Neural crest cell (in vitro differentiated cells): ENCODE measurements around the gene C1orf216. TPM values are rescaled to one million over a fixed set of nuclear protein-coding genes. Genes with fewer than 3 reads are reported as not detected.
"Not testable (repeated sequence)": the region's sequence is repeated elsewhere in the genome, so short reads cannot be mapped to it uniquely, and the experiment has no call there.

Source experiments
- DNase-seq: peaks from one replicate; pipeline ENCODE4 v3.0.0; 2021; ENCODE audit warnings: low read depth, mixed read lengths, low spot score
- H3K27ac Mint-ChIP-seq: one replicate; pipeline ENCODE4 v1.8.0; 2021; ENCODE audit warnings: mild to moderate bottlenecking, mixed read lengths; ENCODE audit not compliant: unreplicated experiment
- H3K27me3 Mint-ChIP-seq: 2 replicates; pipeline ENCODE4 v1.8.0; 2021; ENCODE audit warnings: low read depth, mild to moderate bottlenecking, mixed read lengths
- H3K36me3 Mint-ChIP-seq: 2 replicates; pipeline ENCODE4 v1.8.0; 2021; ENCODE audit warnings: low read depth, mild to moderate bottlenecking, mixed read lengths
- H3K4me1 Mint-ChIP-seq: 2 replicates; pipeline ENCODE4 v1.8.0; 2021; ENCODE audit warnings: mixed read lengths
- H3K4me3 Mint-ChIP-seq: one replicate; pipeline ENCODE4 v1.8.0; 2021; ENCODE audit warnings: mild to moderate bottlenecking, mixed read lengths
- H3K9me3 Mint-ChIP-seq: 2 replicates; pipeline ENCODE4 v1.8.0; 2021; ENCODE audit warnings: mixed read lengths
- CTCF ChIP-seq: fragments of 200-600 bp; sonication (generic); conservative IDR thresholded peaks from 2 replicates; pipeline ENCODE4 v1.5.0; 2021; ENCODE audit warnings: antibody characterized with exemption, mild to moderate bottlenecking
- total RNA-seq: library from RNA; stranded (reverse); gene quantifications from 2 replicates; pipeline ENCODE4 v1.2.1, GENCODE V29; 2021

C1orf216 gene
- total RNA-seq, 1 donor from 2014 or later, result 19.0 TPM

GRCh38 chr1:35692317-35692716 is 26.4 kb downstream of the C1orf216 start:
- Mint-ChIP-seq H3K27ac (no peak overlapping the region), H3K9me3 (no peaks in the 10 kb centered on the region), H3K27me3 (peaks cover 23% of the 10 kb centered on the region), H3K4me3 (no peak overlapping the region), H3K4me1 (peaks cover 12% of the 10 kb centered on the region), H3K36me3 (no peaks in the 10 kb centered on the region)
- DNase-seq, result no peak
- TF ChIP-seq CTCF, result no peak

GRCh38 chr1:35691571-35692220 is 27.0 kb downstream of the C1orf216 start:
- DNase-seq, result no peak
- no peaks in the 10 kb centered on the region for H3K9me3 Mint-ChIP-seq
- no peak overlapping the region for H3K27ac Mint-ChIP-seq
- H3K36me3 Mint-ChIP-seq, result no peaks in the 10 kb centered on the region
- H3K27me3 Mint-ChIP-seq, result peaks cover 23% of the 10 kb centered on the region
- peaks cover 12% of the 10 kb centered on the region for H3K4me1 Mint-ChIP-seq
- TF ChIP-seq CTCF, result no peak
- no peak overlapping the region for H3K4me3 Mint-ChIP-seq

GRCh38 chr1:35691080-35691479 is 27.6 kb downstream of the C1orf216 start:
- Mint-ChIP-seq H3K27me3 (peaks cover 26% of the 10 kb centered on the region), H3K27ac (no peak overlapping the region), H3K36me3 (no peaks in the 10 kb centered on the region), H3K9me3 (no peaks in the 10 kb centered on the region), H3K4me1 (peaks cover 12% of the 10 kb centered on the region), H3K4me3 (no peak overlapping the region)
- no peak for TF ChIP-seq CTCF
- no peak for DNase-seq

- H3K9me3 Mint-ChIP-seq, H3K36me3 Mint-ChIP-seq, H3K4me3 Mint-ChIP-seq, DNase-seq, H3K27ac Mint-ChIP-seq: not testable (repeated sequence)
- Mint-ChIP-seq H3K4me1 (peaks cover 12% of the 10 kb centered on the region), H3K27me3 (peaks cover 31% of the 10 kb centered on the region)
Observed at GRCh38 chr1:35690103-35690502, 28.6 kb downstream of the C1orf216 start.

- H3K4me3 Mint-ChIP-seq, result no peak overlapping the region
- no peaks in the 10 kb centered on the region for H3K9me3 Mint-ChIP-seq
- H3K27me3 Mint-ChIP-seq, result peaks cover 45% of the 10 kb centered on the region
- no peaks in the 10 kb centered on the region for H3K36me3 Mint-ChIP-seq
- no peak for TF ChIP-seq CTCF
- DNase-seq, result no peak
- peaks cover 12% of the 10 kb centered on the region for H3K4me1 Mint-ChIP-seq
- no peak overlapping the region for H3K27ac Mint-ChIP-seq
Observed at GRCh38 chr1:35688161-35688560, 30.5 kb downstream of the C1orf216 start.

- no peak overlapping the region for H3K27ac Mint-ChIP-seq
- H3K9me3 Mint-ChIP-seq, result no peaks in the 10 kb centered on the region
- no peak for TF ChIP-seq CTCF
- H3K36me3 Mint-ChIP-seq, result no peaks in the 10 kb centered on the region
- peaks cover 32% of the 10 kb centered on the region for H3K27me3 Mint-ChIP-seq
- no peak for DNase-seq
- no peaks in the 10 kb centered on the region for H3K4me1 Mint-ChIP-seq
- no peak overlapping the region for H3K4me3 Mint-ChIP-seq
Observed at GRCh38 chr1:35683012-35683411, 35.7 kb downstream of the C1orf216 start.
